ENCODE data around the gene KLRC1. TPM values are rescaled to one million over a fixed set of nuclear protein-coding genes. Genes with fewer than 3 reads are reported as not detected.

KLRC1 gene
- total RNA-seq, 1 donor from 2014 or later: not detected

GRCh38 chr12:10408842-10409241, 44.3 kb downstream of the KLRC1 start:
- Histone ChIP-seq H3K79me2 (ENCODE audit: low read depth) (no peaks in the 10 kb centered on the region), H3K9ac (no peak overlapping the region), H3K36me3 (no peaks in the 10 kb centered on the region), H4K20me1 (ENCODE audit: low read depth) (no peaks in the 10 kb centered on the region), H3K4me2 (no peak overlapping the region), H3K27ac (no peak overlapping the region), H3K27me3 (no peaks in the 10 kb centered on the region), H3F3A (ENCODE audit: low read depth) (no peaks in the 10 kb centered on the region), H3K9me3 (ENCODE audit: low read depth) (no peaks in the 10 kb centered on the region), H3K4me1 (no peaks in the 10 kb centered on the region), H3K4me3 (no peak overlapping the region), H2AFZ (replicated peaks) (no peak overlapping the region)
- no peak for DNase-seq (ENCODE audit: low spot score)
- H3K4me3 Mint-ChIP-seq: no peak overlapping the region
- TF ChIP-seq, protein P1, sequence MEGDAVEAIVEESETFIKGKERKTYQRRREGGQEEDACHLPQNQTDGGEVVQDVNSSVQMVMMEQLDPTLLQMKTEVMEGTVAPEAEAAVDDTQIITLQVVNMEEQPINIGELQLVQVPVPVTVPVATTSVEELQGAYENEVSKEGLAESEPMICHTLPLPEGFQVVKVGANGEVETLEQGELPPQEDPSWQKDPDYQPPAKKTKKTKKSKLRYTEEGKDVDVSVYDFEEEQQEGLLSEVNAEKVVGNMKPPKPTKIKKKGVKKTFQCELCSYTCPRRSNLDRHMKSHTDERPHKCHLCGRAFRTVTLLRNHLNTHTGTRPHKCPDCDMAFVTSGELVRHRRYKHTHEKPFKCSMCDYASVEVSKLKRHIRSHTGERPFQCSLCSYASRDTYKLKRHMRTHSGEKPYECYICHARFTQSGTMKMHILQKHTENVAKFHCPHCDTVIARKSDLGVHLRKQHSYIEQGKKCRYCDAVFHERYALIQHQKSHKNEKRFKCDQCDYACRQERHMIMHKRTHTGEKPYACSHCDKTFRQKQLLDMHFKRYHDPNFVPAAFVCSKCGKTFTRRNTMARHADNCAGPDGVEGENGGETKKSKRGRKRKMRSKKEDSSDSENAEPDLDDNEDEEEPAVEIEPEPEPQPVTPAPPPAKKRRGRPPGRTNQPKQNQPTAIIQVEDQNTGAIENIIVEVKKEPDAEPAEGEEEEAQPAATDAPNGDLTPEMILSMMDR (IDR thresholded peaks at IDR 0.05): no peak
- TF ChIP-seq EZH2phosphoT487 (IDR thresholded peaks at IDR 0.05) (no peak), EZH2 (IDR thresholded peaks at IDR 0.05) (no peak)
- no peaks in the 10 kb centered on the region for H3K36me3 Mint-ChIP-seq
- H3K4me1 Mint-ChIP-seq: no peaks in the 10 kb centered on the region
- H3K27ac Mint-ChIP-seq: peak overlapping the region; percentile 33
- H3K27me3 Mint-ChIP-seq (ENCODE audit: insufficient read depth, low read depth): no peaks in the 10 kb centered on the region
- no peaks in the 10 kb centered on the region for H3K9me3 Mint-ChIP-seq

- Histone ChIP-seq H2AFZ (replicated peaks) (peak overlapping the region; percentile 47), H3K27ac (no peak overlapping the region), H4K20me1 (ENCODE audit: low read depth) (no peaks in the 10 kb centered on the region), H3K79me2 (ENCODE audit: low read depth) (no peaks in the 10 kb centered on the region), H3K27me3 (no peaks in the 10 kb centered on the region), H3F3A (ENCODE audit: low read depth) (no peaks in the 10 kb centered on the region), H3K4me3 (no peak overlapping the region), H3K4me1 (no peaks in the 10 kb centered on the region), H3K9me3 (ENCODE audit: low read depth) (no peaks in the 10 kb centered on the region), H3K36me3 (no peaks in the 10 kb centered on the region), H3K4me2 (no peak overlapping the region), H3K9ac (no peak overlapping the region)
- DNase-seq (ENCODE audit: low spot score): no peak
- no peak overlapping the region for H3K27ac Mint-ChIP-seq
- H3K27me3 Mint-ChIP-seq (ENCODE audit: insufficient read depth, low read depth): no peaks in the 10 kb centered on the region
- H3K4me3 Mint-ChIP-seq: no peak overlapping the region
- no peaks in the 10 kb centered on the region for H3K36me3 Mint-ChIP-seq
- no peaks in the 10 kb centered on the region for H3K4me1 Mint-ChIP-seq
- TF ChIP-seq EZH2 (IDR thresholded peaks at IDR 0.05) (no peak), EZH2phosphoT487 (IDR thresholded peaks at IDR 0.05) (no peak)
- TF ChIP-seq, protein P1 (IDR thresholded peaks at IDR 0.05): no peak
- no peaks in the 10 kb centered on the region for H3K9me3 Mint-ChIP-seq
These were observed 46.5 kb downstream of the KLRC1 start for GRCh38 chr12:10406725-10407124.

DNA sequence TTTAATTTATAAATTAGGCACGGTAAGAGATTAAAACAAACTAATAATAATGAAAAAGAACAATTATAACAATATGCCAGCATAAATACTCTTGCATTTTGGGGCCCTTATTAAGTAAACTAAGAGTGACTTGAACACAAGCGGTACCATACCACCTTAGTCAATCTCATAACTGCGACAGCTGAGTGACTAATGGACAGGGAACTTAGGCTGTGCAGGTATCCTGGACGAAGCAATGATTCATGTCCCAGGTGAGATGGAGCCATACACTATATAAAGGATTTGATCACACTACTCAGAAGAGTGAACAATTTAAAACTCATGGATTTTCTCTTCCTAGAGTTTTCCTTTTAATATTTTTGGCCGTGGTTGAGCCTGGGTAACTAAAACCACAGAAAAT, 47.9 kb downstream of the KLRC1 start:
- Histone ChIP-seq H3K9ac (no peak overlapping the region), H3K9me3 (ENCODE audit: low read depth) (no peaks in the 10 kb centered on the region), H3K36me3 (no peaks in the 10 kb centered on the region), H3K79me2 (ENCODE audit: low read depth) (no peaks in the 10 kb centered on the region), H3K27me3 (no peaks in the 10 kb centered on the region), H3K4me1 (no peaks in the 10 kb centered on the region), H2AFZ (replicated peaks) (no peak overlapping the region), H3K4me3 (no peak overlapping the region), H3F3A (ENCODE audit: low read depth) (no peaks in the 10 kb centered on the region), H3K27ac (no peak overlapping the region), H3K4me2 (no peak overlapping the region), H4K20me1 (ENCODE audit: low read depth) (no peaks in the 10 kb centered on the region)
- H3K36me3 Mint-ChIP-seq: no peaks in the 10 kb centered on the region
- no peak overlapping the region for H3K4me3 Mint-ChIP-seq
- no peaks in the 10 kb centered on the region for H3K9me3 Mint-ChIP-seq
- TF ChIP-seq, protein P1 (IDR thresholded peaks at IDR 0.05): no peak
- TF ChIP-seq EZH2phosphoT487 (IDR thresholded peaks at IDR 0.05) (no peak), EZH2 (IDR thresholded peaks at IDR 0.05) (no peak)
- no peaks in the 10 kb centered on the region for H3K4me1 Mint-ChIP-seq
- H3K27me3 Mint-ChIP-seq (ENCODE audit: insufficient read depth, low read depth): no peaks in the 10 kb centered on the region
- DNase-seq (ENCODE audit: low spot score): no peak
- no peak overlapping the region for H3K27ac Mint-ChIP-seq

Measured in neural progenitor cell (in vitro differentiated cells).